Fibroblast of skin of scalp (primary cell): ENCODE measurements around the gene GADD45G.

ENCODE experiments used
- DNase-seq: peaks from one replicate; pipeline ENCODE4 v3.0.0-alpha.2; 2013

Gene GADD45G

DNA sequence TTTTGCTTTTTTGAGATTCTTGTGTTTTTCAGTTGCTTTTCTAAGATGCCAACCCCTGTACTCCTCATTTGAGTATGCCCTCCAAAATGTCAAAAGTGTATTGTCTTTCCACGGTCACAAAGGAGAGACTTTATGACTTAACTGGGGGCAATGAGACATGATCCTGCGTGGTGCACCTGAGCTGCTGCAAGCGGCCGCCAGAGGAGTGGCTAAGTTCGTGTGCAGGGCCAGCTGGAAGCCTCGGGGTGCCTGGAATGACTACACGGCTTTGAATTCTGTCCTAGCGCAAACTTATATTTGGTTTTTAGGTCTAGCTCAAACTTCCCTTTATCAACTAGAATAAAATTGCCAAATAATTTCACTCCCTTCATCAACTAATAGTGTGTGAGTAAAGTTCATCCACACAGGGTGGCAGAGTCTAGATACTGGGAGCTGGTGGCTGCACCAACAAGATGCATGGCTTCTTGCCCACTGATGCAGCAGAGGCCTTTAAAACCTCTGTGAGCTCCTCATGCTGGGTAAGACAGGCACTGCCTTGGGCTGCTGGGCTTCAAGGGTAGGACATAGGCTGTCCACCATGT lies 4.7 kb downstream of the GADD45G start:
- DNase-seq = no peak

DNA sequence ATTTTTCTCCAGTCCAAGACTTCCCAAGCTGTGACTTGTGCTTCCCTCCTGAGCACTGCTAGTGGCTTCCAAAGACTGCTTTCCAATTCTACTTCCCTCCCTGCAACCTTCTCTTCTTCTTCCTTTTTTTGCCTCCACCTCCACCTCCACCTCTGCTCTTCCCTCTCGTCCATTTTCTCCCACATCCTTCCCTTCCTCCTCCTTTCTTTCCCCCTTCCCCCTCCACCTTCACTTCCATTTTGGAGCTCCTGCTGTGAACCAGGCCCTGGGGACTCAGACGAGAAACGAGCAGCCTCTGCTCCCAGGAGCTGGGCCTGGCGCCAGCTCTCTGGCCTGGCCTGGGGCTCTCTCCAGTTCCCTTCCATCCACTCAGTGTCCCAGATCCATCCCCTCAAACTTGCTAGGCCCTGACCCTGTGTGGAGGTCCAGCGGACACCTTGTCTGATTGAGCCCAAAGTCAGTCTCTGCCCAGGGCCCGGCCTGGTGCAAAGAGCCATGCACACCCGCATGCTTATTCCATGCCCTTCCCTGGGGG lies 5.6 kb downstream of the GADD45G start:
- DNase-seq = no peak

DNA sequence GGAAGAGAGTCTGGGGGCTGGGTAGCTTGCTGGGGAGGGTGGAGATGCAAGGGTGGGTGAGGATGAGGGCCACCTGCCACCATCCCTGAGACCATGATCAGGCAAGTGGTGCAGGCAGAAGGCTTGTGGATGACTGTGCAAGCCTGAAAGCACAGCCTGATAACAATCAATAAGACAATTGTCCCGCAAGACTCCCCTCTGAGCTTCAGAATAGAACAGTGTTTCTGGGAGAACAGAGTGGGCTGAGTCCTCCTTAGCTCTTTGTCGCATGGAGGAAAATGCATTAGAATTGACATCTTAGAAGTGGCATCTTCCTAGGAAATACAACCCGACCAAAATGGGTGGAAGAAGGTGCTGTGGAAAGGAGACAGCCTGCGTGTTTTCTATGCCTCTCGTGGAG lies 6.6 kb downstream of the GADD45G start:
- DNase-seq = no peak

DNA sequence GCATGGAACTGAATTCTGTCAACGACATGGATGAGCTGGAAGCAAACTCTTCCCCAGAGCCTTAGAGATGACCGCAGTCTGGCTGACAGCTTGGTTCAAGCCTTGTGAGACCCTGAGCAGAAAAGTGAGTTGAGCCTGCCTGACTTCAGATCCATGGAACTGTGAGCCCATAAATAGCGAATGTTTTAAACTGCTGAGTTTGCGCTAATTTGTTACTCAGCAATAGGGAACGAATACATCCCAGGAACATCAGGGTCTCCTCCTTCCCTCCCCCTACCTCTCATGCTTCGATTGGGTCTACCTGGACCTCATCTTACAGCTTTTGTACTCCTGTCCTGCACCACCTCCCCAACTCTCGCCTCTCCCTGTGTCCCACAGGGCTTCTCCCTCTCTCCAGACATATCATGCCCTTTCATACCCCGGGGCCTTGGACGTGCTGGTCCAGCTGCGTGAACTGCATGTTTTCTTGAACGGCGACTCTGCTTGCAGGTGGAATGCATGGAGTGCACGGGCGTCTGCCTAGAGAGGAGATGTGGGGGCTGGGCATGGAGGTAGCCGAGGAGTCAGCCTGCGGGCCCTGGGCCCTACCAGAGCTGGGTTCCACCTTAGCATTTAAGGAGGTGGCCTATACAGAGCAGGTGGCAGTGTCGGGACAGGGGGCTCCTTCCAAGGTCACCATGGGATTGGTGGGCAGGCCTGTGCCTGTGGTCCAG lies 7.9 kb downstream of the GADD45G start:
- no peak for DNase-seq

DNA sequence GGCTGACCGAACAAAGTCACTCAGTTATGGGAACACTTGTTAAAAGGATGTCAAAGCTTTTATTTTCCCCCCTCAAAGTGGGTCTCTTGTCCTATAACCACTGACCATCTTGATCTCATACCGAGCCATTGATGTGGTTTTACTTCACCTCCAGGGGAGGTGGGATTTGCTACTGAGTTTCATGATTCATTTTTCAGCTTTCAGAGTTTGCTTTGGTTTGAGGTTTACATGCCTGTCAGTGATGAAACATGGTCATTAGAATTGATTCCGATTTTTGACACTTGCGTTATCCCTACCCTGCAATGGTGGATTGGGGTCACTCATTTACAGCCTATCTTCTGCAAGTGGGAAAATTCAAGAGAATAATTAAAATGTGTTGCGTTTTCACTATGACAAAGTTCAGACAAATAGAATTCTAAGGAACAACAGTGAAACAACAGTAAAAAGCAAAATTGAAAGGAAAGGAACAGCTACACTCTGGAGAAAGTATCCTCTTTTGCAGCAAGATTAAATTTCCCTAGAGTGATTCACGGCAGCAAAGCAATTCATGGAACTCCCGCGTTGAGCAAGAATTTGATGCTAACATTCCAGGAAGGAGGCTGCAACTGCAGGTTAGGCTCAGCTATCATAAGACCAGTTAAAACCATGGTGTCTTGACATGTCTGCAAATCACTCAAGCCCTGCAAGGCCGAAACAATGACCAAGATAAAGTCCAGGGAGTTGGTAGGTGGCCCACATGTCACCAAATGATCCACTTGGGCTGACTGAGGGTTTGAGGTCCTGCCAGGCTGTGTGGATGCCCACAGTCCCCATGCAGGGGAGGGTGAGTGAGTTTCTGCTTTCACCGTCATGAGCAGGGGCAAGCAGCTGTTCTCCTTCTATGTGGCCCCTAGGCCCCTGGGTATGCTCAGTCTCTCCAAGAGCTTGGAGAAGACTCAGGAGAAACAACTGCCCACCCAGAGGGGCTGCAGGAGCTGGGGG lies 9.4 kb downstream of the GADD45G start:
- DNase-seq = no peak

DNA sequence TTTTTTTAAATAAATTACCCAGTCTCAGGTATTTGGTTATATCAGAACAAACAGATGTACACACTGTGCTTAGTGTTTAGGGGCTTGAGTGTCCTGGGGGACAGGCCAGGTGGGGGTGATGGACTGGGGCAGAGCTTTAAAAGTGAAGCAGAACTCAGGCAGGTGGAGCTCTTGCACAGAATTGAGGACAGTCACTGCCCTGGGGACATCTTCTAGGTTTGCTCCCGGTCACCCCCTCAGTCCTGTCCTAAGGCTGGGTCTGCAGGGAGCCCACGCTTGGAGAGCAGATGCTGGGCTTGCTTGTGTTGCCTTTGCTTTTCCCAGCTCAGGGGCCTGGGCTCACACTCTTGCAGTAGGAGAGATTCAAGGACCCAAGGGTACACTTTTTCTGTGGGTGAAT lies 10.8 kb downstream of the GADD45G start:
- DNase-seq = no peak

DNA sequence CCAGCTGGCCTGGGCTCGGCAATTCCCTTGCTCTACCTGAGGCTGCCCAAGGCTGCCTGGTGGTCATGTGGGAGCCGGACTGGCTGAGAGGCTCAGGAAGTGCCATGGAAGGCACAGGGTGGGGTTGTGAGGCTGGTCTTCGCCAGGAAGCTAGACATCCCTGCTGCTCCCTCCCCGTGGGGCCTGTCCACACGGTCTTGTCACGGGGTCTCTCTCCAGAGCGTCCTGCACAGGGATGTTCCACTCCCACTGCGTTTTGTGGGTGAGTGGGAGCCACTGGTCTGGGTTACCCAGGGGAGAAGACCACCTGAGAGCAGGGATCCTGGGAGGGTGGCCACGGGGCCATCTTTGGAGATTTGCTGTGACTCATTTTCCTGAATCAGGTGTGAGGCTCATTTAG lies 11.6 kb downstream of the GADD45G start:
- DNase-seq = no peak

DNA sequence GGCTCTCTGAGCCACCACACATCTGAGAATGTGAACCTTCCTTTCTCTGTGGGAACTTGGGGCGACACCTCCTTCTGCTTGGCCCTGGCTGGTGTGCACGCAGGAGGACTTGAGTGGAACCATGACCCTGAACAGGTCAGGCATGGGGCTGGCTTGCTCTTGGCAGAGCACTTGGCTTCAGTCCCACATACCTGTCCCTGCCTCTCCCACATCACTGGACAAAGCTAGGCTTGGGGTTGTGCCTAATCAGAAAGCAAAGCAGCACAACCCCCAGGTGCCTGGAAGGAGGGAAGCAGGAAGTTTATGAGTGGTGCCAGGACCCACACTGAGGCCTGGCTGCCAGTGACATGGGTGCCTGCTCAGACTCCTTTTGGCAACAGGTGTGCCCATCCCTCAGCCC lies 13.2 kb downstream of the GADD45G start:
- DNase-seq = no peak

DNA sequence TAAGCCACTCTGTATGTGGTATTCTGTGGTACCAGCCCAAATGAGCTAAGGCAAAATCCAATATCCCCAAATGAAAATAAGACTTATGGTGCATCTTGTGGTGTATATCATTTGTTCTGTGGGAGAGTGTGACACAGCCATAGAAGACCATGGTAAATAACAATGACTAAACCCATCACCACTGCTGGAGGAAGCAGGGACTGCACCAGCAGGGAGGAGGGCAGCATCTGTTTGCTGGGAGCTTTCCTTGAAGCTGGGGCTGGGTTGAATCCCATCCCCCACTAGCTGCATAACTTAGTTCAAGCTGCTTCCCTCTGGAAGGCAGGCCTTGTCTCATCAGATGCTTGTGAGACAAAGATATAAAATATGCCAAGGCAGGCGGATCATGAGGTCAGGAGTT lies 14.2 kb downstream of the GADD45G start:
- no peak for DNase-seq

DNA sequence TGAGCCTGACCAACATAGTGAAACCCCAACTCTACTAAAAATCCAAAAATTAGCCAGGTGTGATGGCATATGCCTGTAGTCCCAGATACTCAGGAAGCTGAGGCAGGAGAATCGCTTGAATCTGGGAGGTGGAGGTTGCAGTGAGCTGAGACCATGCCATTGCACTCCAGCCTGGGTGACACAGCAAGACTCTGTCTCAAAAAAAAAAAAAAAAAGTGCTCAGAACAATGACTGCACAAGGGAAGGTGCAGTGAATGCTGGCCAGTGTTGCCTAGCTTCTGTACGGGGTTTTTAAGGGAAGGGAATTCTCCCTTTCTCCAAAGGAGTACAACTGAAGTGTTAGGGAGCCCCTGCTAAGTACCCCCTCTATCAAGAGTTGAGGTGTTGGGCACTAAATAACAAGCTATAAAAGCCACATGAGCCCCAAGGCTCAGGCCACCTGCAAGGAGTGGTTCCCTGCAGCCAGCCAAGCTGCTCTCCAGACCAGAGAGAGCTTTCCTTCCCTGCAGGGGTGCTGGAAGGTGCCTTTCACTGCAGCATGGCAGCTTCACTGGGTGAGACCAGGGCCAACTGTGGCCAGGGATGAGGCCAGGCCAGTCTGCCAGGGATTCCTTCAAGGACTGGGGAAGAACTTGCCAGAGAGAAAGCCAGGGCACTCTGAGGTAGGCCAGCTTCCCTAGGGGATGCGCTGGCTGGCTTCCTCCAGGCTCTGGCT lies 14.8 kb downstream of the GADD45G start:
- no peak for DNase-seq

DNA sequence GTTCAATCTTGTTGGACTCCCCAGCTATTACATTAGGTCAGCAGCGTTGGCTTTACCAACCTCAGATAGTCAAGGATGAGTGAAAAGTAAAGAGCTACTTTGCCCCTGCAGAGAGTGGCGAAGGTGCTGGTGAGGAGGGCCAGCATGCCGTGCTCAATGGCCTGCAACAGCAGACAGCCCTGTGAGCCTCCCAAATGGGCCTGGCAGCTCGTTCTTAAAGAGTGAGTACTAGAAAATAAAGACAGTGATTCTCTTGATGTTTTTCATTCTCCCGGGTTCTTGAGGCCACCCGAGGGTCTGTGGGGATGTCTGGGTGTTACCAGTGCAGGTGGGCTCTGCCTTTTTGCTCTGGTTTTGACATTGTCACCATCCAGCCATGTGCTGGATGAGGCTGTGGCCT lies 16.2 kb downstream of the GADD45G start:
- no peak for DNase-seq

DNA sequence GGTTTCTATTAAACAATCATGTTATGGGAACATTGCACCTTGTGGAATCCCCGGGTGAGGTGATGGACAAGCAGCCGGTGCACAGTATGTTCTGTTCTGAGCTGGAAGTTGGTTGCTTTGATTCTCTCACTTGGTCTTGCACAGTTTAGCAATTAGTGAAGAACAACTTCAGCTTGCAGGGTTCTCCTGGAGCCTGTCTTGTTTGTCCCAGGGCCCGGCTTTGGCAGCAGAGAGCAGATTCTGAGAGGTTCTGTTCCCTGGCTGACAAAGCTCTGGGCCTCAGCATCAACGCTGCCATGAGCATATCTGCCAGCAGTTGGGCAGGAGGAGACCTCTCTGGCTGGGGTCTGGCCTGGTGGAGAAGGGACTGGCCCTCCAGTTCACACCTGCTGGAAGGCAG lies 16.9 kb downstream of the GADD45G start:
- DNase-seq = no peak

DNA sequence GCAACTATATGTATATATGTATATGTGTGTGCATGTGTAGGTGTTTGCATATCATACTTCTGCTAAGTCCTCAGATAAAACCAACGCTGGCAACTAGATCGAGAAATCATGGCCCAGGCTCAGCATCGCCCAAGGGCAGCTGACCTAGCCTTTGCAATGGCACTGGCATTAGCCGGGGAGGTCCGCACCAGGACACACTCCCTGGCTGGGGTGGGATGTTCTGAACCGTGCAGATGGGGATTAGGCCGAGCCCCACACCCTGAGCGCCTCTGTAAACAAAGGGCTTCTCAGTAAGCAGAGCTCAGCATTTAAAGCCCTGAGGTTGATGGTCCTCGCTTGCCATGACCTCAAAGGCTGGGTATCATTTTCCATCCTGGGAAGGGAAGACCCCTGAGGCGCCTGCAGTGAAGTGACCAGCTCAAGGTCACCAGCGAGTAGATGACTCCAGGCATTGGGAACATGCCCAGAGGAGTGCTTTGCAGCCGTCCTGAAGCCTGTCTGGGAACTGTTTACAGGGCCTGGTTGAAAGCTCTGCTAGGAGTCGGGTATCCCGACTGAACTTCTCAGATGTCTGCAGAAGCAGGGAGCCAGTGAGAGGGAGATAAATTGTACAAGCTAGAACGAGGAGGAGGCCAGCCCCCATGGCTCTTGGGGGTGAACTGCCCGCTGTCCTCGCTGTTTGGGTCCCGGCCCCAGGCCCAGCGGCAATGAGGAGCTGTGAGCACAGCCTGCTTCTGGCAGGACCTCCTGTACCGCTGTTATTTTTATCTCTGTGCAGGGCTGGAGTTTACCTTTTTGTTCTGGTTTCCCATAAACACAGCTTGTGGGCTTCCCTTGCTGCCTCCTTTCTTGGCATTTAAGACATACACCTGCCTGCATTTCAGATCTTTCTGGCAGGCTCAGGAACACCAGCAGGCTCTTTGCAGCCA lies 18.4 kb downstream of the GADD45G start:
- DNase-seq = no peak

DNA sequence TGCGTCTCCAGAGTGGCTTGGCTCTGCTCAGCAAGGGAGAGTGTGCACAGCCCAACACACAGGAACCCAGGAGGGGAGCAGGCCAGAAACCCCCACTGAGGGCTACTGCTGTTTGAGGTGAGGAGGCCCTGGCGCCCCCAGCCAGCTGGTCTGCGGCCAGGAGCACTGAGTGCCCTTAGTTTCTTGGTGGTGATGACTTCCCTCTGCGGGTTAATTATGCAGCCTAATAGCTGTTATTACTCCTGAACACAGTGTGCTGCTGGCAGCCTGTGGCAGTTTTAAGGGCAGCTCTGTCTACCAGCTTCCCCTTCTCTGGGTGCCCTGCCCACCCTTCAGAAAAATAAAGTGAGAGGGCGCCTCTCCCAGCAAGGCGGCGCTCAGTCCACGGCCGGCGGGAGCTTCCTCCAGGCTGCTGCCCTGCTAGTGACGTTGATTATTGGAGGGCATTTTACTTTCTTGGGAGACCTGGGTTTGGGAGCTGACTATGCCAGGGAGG lies 19.2 kb downstream of the GADD45G start:
- DNase-seq = no peak

DNA sequence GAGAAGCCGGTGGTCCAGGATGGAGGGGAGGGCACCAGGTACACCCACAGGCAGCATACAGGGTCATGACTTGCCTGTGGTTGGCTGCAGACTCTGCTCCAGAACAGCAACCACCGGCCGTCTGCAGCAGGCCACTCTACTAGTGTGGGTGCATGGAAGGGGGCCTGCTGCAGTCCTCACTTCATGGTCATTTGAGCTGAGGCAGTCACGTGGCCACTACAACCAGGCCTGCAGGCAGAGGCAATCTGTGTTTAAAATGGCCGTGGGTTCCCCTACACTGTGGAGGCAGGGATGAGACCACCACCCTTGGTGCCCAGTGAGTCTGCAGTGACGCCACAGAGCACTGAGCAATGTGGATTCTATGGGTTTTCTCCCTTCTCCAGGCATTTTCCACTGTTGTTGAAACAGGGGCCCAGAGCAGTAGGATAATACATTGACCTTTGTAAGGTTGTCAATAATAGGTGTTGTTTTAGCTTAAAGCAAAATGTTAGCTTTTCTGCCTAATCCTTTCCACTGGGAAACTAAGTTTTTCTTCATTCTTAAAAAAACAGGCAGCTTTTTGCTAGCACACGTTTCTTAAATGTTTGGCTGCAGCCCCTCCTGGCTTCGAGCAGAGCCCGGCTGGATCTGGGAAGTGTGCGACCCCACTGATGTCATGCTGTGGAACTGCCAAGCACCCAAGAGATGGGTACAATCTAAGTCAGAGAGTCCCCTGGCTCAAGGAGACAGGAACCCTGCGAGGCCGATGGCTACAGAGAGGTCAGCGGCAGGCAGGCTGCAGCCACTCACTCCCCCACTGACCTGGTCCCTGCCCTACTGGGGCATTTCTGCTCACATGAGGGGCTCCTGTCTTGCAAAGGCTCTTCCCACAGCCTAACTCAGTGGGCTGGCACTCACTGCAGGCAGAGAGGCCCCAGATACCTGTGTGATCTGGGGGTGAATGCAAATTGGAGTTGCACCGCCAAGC lies 21.2 kb downstream of the GADD45G start:
- no peak for DNase-seq

DNA sequence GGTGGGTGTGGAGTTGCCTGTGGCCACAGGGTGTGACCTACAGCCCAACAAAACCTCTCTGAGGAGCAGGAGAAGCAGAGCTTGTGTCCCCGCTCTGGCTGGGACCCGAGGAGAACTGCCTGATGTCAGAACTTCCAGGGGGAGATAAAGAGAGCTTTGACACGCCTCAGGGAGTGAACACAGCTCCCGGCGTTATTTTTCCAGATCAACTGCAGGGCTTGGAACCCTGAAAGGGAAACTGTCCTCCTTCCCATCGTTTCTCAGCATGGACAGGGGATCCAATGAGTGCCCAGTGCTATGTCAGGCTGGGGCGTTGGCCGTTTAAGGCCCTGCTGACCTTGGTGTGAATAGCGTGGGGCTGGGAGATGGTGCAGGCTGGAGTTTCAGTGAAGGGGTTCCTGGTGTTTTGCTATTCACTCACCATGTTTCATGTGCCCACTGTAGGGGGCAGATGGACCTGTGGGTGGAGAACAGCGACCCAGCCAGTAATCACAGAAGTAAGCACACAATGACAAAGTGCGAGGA lies 22.0 kb downstream of the GADD45G start:
- no peak for DNase-seq

DNA sequence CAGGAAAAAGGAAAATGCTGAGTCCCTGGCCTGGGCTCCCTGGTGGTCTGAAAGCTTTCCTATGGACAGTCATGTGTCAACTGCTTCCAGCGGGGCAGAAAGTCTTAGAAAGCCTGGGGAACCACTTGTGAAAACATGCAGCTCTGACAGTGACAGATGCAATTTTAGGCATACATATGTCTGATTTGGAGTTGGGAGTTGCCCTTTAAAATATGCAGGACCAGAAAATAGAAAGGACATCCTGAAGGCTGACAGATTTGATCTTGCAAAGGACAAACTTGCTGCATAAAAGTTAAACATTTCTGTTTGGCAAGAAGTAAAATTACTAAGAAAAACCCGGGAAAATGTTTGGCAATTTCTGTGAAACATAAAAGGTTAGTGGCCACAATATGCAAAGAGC lies 23.8 kb downstream of the GADD45G start:
- DNase-seq = no peak

DNA sequence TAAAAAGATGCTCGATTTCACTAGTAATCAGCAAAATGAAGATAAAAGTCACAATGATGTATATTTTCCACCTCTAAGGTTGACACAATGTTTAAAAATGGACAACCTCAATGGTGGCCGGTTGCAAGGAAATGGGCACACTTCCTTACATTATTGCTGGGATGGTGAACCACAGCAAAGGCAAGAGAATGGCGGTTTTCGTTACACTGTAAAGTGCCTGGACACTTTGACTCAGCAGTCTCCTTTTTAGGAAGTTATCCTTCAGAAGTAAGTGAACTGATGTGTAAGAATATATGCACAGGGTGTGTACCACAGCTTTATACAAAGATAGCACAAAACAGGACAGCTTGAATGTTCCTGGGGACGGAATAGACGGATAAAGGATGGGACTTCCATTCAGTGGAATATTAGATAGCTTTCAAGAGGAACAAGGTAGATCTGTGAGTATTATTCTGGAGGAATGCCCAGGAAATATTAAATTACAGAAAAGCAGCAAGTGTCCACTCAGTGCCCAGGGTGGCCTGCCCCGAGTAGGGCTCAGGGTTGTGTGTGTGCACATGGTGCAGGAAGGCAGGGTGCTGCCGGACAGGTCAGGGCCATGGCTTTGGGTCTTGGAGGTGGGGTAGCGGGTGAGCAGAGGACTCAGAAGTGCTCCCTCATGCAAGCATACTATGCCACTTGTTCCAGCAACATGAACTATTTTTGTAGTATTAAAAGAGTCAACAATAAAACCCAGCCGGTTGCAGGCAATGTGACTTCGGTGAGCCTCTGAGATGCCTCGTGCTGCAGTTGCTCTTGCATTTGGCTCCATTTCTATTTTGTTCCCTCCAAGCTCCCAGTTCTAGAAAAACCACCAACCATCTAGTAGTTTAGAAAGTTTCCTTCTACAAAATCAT lies 24.5 kb downstream of the GADD45G start:
- no peak for DNase-seq

DNA sequence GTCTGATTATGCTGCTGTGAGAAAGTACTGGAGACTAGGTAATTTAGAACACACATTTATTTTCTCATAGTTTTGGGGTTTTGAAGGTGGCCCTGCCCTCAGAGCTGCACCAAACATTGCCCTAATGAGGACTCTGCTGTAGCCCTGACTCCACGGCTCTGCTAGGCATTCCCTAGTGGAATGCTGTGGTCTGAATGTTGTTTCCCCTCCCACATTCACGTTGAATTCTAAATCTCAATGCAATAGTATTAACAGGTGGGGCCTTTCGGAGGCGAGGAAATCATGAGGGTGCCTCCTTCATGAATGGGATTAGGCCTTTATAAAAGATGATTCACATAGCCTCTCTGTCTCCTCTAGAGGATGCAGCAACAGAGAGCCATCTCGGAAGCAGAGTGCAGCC lies 25.7 kb downstream of the GADD45G start:
- DNase-seq = no peak
